Bronchial epithelial cell (primary cell): ENCODE data around the gene TFPI. TPM values are rescaled to one million over a fixed set of nuclear protein-coding genes. Genes with fewer than 3 reads are reported as not detected.

Source experiments
- DNase-seq: peaks from one replicate; pipeline ENCODE4 v3.0.0-alpha.2; 2010; ENCODE audit warnings: low read depth
- FAIRE-seq: peaks from 2 replicates; lab custom pipeline; 2011; peaks lifted over from hg19 to GRCh38; lab: Jason Lieb, UNC
- H3K27me3 ChIP-seq: 2 replicates; pipeline ENCODE4 v1.5.1; 2011; ENCODE audit warnings: low read length; ENCODE audit not compliant: control insufficient read depth, insufficient read depth
- H3K36me3 ChIP-seq: 2 replicates; pipeline ENCODE4 v1.5.1; 2011; ENCODE audit warnings: low read length; ENCODE audit not compliant: control insufficient read depth, insufficient read depth
- H3K4me3 ChIP-seq: 2 replicates; pipeline ENCODE4 v1.5.1; 2011; ENCODE audit warnings: mild to moderate bottlenecking, low read depth, low read length, control low read depth
- CTCF ChIP-seq: IDR thresholded peaks from 2 replicates; pipeline ENCODE4 v1.5.1; 2011; ENCODE audit warnings: mild to moderate bottlenecking, moderate library complexity, low read length, control low read depth, inconsistent platforms; ENCODE audit not compliant: insufficient read depth, severe bottlenecking
- total RNA-seq: library from RNA; depleted of rRNA; stranded (reverse); fragments of >200 nt; gene quantifications from 2 replicates; pipeline ENCODE4 v1.2.1, GENCODE V29; 2014

TFPI gene
- total RNA-seq, 1 donor from 2014 or later, result 2.1 TPM

DNA sequence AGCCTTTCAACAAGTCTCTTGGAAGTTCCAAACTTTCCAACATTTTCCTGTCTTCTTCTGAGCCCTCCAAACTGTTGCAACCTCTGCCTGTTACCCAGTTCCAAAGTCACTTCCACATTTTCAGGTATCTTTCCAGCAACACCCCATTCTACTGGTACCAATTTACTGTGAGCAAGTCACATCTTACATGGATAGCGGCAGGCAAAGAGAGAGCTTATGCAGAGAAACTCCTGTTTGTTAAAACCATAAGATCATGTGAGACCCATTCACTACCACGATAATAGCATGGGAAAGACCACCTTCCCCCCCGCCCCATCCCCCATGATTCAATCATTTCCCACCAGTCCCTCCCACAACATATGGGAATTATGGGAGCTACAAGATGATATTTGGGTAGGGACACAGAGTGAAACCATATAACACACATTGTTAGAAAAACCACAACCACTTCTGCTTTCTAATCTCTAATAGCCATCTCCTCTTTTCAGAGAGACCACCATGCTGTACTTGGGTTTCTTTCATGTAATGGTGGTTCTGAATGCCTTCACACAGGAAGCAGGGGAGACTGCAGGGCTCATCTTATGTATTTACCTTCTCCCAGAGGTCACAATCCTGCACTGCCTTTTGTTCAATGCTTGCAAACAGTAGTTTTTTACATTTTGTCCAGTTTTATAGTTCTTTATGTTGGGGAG is 60.2 kb downstream of the TFPI start:
- TF ChIP-seq CTCF, result no peak
- H3K27me3 ChIP-seq, result no peaks in the 10 kb centered on the region
- no peaks in the 10 kb centered on the region for H3K36me3 ChIP-seq
- no peak overlapping the region for H3K4me3 ChIP-seq
- no peak for FAIRE-seq
- no peak for DNase-seq

DNA sequence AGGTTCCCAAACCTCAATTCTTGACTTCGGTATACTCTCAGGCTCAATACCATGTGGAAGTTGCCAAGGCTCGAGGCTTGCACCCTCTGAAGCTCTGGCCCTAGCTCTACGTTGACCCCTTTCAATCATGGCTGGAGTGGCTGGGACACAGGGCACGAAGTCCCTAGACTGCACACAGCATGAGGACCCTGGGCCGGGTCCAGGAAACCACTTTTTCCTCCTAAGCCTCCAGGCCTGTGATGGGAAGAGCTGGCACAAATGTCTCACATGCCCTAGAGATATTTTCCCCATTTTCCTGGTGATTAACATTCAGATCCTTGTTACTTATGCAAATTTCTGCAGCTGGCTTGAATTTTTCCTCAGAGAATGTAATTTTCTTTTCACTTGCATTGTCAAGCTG is 61.1 kb downstream of the TFPI start:
- no peak for FAIRE-seq
- no peak for DNase-seq

DNA sequence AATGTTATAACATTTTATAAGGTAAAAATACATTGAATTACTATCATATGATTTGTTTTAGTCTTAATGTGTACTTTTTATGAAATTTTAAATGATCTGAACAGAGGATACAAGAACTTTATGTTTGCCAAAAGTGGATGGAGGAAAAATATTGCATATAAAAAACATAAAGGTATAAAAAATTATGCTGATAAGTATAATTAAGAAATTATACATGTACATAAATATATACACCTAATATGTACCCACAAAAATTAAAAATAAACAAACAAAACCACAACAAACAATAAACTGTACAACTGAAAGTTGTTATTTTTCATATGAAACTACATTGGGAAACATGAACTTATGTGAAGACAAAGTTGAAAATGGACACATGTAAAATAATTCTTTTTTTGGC is 68.0 kb downstream of the TFPI start:
- FAIRE-seq, result no peak
- Histone ChIP-seq H3K4me3 (no peak overlapping the region), H3K27me3 (no peaks in the 10 kb centered on the region), H3K36me3 (no peaks in the 10 kb centered on the region)
- TF ChIP-seq CTCF, result no peak
- DNase-seq, result no peak

More for the DNA sequence above, 61.1 kb downstream of the TFPI start:
- Histone ChIP-seq H3K4me3 (no peak overlapping the region), H3K36me3 (no peaks in the 10 kb centered on the region), H3K27me3 (no peaks in the 10 kb centered on the region)
- no peak for TF ChIP-seq CTCF

DNA sequence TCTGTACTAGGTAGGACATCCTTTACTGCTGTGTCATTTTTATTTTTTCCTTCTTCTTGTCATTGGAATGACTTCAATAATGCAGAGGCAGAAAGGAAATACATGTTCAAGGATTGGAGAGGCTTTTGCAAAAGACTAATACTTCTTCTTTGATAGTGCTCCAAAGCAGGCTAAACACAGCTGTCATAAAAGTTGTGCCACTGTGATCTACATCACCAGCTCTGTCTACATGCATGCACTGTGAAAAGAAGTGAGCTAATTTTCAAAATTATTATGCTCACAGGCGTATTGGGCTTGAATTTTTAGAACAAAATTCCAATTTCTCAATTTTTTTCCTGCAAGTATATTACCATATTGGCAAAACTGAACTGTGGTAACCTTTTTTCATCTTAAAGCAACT is 68.7 kb downstream of the TFPI start:
- Histone ChIP-seq H3K27me3 (no peaks in the 10 kb centered on the region), H3K36me3 (no peaks in the 10 kb centered on the region), H3K4me3 (no peak overlapping the region)
- TF ChIP-seq CTCF, result no peak
- DNase-seq, result no peak
- FAIRE-seq, result no peak

DNA sequence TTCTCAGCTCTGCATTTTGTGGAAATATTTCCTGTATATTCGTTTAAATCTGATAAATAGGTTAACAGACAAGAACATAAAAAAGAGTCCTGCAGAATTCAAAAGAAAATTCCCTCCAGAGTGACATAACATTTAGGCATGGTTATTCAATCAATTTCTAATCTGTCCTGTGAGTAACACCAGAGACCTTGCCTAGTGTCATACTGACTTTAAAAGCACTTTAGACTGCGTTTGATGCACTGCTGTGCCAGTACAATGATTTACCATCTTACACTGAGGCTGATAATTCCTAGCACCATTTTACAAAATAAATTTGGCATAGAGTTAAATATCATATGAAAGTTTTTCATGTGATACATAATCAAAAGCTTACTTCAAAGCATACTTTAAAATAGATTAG is 70.7 kb downstream of the TFPI start:
- FAIRE-seq (no peak), DNase-seq (no peak)
- H3K4me3 ChIP-seq, result no peak overlapping the region
- no peak for TF ChIP-seq CTCF
- no peaks in the 10 kb centered on the region for H3K36me3 ChIP-seq
- H3K27me3 ChIP-seq, result no peaks in the 10 kb centered on the region

- no peak for DNase-seq
- no peak for TF ChIP-seq CTCF
- no peak for FAIRE-seq
Measured at GRCh38 chr2:187482796-187483195, 71.4 kb downstream of the TFPI start.

More at GRCh38 chr2:187482796-187483195, 71.4 kb downstream of the TFPI start:
- no peak overlapping the region for H3K4me3 ChIP-seq
- H3K27me3 ChIP-seq, result no peaks in the 10 kb centered on the region
- H3K36me3 ChIP-seq, result no peaks in the 10 kb centered on the region
